ENCODE measurements around the gene YY1AP1. TPM values are rescaled to one million over a fixed set of nuclear protein-coding genes. Genes with fewer than 3 reads are reported as not detected.
A peak's percentile ranks its signal among the peaks of the same experiment; 100 is the strongest.
"Not testable (repeated sequence)": the region's sequence is repeated elsewhere in the genome, so short reads cannot be mapped to it uniquely, and the experiment has no call there.

YY1AP1 gene
- polyA plus RNA-seq, 1 donor = 82.9 TPM

DNA sequence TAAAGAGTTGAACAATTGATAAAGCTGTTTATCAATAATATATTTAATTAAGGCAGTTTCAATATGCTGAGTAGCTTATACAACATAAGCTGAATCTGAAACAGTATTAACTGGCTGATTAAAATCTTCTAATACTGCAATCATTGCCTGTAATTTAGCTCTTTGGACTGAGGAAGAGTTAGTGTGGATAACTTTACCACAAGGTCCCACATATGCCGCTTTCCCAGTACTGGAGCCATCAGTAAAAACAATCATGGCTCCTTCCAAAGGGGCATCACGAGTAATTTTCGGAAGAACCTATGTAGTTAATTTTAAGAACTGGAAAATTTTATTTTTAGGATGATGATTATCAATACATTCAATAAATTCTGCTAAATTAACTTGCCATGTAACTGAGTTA lies 7.0 kb upstream of the YY1AP1 start:
- no peak for DNase-seq

DNA sequence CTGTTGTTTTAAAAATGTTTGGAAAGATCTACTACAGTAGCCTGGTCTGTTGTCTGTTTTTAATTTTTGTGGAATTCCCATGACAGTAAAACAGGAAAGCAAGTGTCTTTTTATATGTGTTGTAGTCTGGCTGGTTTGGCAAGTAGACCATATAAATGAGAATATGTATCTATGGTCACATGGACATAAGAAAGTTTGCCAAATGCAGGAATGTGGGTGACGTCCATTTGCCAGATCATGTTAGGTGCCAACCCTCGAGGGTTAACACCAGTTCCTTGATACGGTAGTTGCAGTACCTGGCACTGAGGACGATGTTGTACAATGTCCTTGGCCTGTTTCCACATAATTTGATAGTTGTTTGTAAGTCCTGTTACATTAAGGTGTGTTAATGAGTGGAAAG lies 6.5 kb upstream of the YY1AP1 start:
- no peak for DNase-seq

DNA sequence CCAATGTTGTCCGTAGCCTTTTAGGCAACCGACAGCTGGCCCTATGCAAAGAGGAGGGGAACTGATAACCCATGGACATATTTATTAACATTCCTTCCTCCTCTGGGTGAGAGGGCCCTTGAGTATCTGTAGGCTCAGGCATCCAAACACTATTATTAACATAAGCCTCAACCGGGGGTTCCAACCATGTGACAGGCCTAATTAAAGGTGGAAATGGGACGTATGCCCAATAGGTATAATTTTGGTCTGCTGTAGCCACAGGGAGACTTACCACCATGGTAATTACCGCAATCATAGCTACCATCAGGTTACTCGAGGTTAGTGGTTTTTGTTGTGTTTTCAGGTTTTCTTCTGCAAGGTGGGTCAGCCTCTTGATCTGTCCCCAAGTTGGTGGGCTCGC lies 5.6 kb upstream of the YY1AP1 start:
- DNase-seq = no peak

DNA sequence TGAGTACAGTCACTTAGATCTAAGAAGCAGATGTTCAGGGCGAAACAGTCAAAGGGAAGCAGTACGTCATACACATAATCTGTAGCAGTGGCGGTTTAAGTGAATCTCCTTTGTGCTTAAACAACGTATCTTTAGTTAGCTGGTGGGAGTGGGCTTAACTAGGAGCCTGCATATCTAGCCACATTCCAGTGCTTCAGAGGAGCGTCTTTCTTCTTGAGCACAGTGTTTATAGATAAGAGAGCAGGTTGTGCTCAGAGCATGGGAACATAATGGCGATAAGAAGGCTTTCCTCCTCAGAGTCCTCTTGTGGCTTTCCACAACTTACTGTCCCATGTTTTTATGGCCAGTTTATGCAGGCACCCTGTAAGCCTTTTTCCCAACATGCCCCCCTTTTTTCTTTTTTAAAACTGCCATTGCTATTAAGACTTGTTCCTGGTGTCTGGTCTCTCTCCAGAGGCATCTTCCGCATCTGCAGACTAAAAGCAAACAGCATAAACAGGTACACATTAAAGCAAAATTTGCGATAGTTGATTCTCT lies 3.5 kb upstream of the YY1AP1 start:
- no peak for DNase-seq

DNA sequence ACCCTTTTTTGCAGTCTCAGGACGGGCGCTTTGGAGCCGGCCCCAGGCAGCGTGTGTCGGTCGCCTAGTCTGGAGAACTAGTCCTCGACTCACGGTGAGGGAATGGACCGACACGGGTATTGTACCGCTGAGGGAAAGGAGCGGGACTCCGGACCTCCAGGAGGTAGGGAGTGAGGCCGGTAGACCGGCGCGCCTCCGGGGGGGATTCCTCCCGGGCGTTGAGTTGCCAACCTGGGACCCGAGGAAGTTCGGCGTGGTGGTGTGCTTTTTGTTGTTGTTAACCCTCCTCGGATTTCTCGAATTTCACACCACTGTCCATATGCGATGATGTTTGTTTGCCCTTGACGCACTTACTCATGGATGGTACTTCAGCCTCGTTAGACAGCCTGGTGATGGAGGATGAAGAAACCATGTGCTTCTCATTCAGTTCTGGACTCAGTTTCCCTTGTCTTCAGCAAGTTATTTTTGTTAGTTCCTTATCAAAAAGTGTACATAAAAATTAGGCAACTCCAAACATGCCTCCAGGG lies 570 bp upstream of the YY1AP1 start, which contains the start of gene DAP3:
Gene DAP3 (plus strand): TSS at position 11 of the 527 bp plus-strand sequence. CDS start 20,689 bp downstream, outside the sequence.
- DNase-seq = not testable (repeated sequence)

DNA sequence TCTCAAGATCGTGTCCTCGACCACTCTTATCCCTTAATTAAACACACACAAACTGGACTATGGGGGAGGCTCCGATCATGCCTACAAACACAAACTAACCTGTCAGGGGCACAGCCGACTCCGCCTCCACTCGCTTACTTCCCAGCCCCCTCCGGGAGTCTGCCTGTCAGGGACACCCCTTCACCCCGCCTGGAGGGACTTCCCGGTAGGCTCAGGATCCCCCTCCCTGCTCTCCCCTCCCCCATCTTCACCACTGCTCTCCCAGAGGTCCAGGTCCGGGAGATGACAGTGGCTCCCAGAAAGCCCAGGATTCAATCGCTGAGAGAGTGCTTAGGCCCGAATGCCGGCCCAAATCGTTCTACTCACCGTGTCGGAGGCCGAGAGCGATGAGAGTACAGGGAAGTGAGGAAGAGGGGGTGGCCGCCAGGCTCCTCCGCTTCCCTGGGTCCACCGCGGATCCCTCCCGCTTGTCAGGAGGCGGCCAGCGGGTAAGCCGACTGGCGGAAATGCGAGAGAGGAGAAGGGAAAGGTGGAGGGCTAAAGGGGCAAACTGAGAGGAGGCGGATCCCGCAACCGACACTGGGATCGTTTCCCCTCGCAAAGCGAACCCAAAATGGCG lies 760 bp downstream of the YY1AP1 start:
- DNase-seq = peak; percentile 14

DNA sequence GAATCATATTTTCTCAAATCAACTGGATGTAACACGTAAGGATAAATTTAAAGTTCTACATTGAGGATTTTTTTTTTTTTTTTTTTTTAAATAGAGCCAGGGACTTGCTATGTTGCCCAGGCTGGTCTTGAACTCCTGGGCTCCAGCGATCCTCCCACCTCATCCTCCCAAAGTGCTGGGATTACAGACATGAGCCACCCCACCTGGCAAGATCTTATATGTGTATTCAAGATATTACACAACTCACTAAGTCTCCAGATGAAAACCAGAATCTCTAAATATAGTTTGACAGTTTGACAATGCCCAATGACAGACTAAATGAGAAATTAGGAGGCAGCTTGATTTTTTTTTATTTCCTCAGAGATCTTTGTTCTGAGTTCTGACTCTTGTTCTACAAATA lies 6.8 kb downstream of the YY1AP1 start:
- DNase-seq = no peak

DNA sequence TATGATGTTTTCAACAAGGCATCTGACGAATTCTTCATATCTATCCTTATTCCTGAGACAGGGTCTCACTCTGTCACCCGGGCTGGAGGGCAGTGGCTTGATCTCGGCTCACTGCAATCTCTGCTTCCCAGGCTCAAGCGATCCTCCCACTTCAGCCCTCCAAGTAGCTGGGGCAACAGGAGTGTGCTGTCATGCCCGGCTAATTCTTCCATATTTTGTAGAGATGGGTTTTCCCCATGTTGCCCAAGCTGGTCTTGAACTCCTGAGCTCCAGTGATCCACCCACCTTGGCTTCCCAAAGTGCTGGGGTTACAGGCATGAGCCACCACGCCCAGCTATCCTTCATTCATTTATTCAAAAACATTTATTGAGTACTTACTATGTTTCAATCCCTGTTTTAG lies 8.0 kb downstream of the YY1AP1 start:
- no peak for DNase-seq

DNA sequence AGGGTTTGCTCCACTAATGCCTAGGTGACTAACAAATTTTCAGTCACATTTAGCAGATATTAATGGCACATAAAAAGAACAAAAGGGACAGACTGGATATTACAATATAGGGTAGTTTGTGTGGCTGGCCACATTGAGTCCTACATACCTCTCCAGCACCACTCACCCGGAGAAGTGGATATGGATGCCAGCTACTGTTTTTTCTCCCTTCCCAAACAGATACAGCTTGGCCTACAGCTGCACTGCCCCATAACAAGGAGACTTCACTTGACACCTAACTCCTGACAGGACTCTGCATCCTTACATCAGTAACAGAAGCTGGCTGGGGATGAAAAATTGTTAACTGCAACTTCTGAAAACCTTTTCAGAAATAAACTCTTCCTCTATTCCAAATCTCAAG lies 9.6 kb downstream of the YY1AP1 start:
- not testable (repeated sequence) for DNase-seq

DNA sequence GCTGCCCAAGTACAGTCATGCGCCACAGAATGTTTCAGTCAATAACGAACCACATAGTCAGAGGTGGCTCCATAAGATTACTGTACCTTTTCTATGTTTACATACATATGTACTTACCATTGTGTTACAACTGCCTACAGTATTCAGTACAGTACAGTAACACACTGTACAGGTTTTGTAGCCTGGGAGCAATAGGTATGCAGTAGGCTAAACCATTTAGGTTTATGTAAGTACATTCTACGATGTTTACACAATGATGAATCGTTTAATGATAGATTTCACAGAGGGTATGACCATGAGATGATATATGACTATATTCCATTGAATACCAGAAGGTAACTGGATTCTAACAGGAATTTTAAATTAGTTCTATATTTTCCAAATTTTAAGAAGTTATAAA lies 10.5 kb downstream of the YY1AP1 start:
- no peak for DNase-seq

DNA sequence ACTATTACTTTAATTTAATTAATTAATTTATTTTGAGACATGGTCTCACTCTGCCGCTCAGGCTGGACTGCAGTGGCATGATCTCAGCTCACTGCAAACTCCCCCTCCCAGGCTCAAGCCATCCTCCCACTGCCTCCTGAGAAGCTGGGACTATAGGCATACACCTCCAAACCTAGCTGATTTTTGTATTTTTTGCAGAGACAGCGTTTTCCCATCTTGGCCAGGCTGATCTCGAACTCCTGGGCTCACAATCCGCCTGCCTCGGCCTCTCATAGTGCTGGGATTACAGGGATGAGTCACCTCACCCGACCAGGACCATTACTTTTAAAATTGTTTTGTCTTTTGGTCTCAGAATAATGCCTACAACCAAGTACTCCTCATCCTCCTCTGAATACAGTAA lies 15.6 kb downstream of the YY1AP1 start:
- DNase-seq = no peak

DNA sequence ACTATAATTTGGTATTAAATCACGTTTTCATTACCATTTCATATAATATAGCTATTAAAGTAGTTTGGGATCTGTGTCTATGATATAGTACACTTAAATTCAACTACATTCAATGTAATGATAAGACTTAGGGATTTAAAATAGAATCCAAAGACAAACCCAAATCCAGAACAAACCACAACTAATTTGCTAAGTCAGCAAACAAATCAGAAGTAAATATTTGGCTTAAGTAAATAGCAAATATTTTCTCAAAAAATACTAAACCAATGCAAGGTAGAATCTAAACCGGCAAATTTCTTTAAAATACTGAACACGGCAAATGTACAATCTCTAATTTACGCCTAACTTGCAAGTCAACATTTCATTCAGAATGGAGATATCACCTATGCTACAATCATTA lies 16.8 kb downstream of the YY1AP1 start:
- DNase-seq = no peak

DNA sequence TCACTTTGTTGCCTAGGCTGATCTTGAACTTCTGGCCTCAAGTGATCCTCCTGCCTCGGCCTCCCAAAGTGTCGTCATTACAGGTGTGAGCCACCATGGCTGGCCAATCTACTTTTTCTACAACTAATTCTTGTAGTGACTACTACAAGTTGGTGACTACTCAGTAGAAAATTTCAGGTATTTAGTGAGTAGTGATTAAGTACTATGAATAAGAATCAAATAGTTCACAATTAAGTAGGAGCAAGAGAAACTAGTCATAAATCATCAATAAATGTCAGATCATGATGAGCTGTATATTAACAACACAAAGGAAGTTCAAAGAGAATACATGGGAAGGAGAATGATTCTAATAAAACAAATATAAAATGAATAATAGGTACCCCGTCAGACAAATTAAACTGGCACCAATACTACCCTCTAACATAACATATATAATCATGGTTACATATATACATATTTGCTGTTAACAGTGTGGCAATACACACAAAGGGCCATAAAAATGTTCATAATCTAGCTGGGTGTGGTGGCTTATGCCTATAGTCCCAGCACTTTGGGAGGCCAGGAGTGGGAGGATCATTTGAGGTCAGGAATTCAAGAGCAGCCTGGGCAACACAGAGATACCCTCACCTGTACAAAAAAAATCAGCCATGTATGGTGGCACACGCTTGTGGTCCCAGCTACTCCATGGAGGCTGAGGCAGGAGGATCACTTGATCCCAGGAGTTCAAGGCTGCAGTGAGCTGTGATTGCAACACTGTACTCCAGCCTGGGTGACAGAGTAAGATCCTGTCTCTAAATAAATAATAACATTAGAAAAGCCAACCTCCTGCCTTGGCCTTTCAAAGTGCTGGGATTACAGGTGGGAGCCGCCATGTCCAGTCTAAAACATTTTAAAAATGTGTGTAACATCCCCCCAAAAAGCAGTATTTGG lies 19.1 kb downstream of the YY1AP1 start:
- DNase-seq = no peak

DNA sequence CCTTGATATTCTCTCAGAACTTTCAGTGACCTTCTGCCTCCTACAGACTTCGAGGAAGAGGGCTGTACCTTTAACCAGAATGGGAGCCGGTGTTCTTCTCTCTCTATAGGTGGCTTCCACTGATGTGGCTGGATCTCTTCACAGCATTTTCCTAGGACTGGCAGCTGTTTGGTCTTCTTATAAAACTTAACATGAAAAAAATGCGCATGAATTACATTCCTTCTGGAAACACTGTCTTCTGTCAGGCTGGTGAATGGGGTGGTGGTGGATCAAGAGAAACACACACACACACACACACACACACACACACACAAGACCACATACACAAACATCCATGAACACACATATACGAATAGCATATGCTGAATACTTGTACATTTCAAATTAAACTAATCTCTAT lies 27.3 kb downstream of the YY1AP1 start:
- not testable (repeated sequence) for DNase-seq

DNA sequence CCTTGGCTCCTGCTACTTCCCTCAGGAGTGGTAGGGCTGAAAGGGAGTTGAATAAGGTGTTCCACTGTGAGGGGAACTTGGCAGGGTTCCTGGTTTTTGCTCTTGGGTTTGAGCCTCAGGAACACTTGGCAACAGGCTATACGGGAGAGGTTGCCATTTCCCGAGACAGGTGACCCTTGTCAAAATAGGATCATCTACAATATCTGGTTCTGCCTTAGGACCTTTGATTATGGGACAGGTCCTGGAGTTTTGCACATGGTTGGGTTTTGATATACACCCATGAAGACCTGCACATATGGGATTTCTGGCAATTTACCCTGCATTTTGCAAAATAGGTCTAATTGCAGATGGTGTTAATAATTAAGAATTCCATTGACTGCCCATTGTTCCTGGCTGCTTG lies 31.1 kb downstream of the YY1AP1 start:
- DNase-seq = no peak

DNA sequence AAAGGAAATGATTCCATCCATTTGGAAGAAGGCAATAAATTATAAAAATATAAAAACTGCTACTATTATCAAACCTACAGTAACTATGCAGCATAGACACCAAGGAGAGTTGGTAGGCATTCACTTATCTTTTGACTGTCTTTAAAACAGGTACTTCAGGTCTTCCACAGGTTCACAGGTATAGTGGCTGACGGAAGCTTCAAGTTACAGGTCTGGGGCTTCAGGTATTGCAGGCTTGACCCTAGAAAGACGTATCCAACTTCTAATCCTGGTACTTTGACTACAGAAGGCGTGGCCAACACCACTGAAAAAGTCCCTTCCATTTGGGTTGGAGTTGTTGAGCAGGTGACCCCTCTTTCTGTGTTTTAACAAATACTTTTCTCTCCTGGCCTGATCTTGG lies 35.6 kb downstream of the YY1AP1 start:
- no peak for DNase-seq

DNA sequence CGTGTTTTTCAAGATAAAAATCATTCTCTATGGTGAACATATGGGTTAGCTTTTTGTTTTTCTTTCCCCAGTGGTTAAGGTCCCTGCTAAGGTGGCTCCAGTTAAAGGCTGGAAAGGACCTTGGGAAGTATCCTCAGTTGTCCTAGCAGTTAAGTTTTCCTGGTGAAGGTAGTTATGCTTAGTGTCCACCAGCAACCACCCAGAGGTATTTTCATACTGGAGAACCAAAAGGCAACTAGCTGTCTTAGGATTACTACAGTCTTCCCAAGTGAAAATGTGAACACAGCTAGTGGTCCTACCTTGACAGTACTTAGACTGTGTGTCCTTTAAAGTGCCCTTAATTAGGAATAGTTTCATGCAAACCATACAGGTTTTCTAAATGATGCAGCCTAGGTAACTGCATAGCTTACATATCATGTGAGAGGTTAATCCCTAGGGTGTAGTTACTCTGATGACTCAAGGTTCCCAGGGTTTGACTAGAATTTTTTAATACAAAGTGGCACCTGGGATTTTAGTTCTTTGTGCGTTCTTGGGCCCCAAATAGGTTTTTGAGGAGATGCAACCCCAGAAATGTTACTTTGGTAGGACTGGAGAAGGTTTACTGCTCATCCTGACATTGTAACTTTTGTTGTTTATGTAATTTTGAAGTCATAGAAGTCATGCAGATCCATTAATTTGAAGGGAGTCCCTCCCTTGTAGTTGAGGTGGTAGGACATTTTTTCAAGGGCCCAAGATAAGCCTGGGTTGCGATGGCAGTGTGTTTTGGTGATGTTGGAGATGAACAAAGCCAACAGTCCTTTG lies 36.5 kb downstream of the YY1AP1 start:
- DNase-seq = no peak

DNA sequence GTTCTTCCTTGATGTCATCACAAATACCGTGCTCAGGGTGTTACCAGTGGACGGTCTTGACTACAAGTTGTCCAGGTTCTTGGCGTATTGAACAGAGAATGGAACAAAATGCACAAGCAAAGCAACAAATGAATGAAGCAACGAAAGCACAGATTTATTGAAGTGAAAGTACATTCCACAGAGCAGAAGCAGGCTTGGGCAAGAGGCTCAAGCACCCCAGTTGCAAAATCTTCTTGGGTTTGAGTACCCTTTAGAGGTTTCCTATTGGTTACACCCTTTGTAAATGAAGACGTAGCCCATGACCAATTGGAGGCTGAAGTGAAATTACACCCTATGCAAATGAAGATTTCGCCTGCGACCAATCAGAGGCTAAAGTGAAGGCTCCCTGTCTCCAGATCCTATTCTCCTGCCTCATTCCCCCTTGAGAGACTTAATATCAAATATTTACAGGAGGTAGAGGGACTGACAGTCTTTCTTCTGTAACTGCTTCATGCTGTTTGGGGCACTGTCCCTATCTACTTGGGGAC lies 38.3 kb downstream of the YY1AP1 start:
- no peak for DNase-seq

DNA sequence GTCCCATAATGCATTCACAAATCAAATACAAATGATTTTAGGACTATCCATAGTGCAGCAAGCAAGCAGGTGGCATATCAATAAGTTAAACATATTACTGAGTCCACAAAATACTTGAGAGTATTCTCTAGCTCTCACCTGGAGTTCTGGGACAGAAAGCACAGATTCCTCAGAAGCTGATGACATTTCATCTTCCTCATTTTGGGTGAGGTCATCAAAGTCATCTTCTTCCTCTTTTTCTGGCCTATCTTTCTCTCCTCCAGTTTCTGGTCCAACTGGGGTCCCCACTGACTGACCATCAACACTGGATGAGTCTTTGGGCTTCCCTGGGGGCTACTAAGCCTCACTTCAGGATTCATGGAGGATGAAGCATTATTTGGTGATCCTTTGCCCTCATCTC lies 38.9 kb downstream of the YY1AP1 start:
- DNase-seq = no peak

DNA sequence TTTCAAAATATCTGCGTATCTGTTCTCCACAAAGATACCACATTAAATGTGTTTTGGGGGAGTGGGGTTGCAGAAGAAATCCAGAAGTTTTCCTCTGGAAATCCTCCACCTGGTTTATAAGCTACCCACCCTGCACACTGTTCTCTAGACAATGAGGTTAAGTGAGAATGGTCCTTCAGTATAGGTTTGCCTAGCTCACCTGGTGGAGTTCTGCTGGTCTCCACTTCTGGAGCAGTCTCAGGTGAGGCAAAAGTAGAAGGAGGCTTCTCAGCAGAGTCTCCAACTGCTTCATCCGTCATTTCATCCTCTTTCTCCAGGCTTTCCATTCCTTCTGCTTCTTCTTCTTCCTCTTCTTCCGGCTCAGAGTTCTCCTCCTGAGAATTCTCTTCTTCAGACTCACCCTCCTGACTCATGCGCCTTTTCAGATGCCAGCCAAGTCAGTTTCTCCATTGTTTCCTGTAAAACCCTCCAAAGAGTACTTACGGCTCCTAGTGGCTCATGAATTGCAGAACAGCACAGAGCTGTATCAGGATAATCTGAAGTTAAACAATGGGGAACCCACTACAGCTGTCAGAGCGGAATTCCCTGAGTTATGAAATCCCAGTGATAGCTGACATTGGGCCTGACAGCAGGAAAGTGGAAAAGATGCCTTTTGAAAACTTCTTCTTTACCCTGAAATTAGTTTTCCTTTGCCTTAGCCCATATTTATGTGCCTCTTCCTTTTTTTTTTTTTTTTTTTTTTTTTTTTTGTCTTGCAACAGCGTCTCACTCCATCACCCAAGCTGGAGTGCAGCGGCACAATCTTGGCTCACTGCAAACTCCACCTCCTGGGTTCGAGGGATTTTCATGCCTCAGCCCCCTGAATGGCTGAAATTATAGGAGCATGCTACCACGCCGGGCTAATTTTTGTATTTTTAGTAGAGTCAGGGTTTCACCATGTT lies 40.1 kb downstream of the YY1AP1 start:
- DNase-seq = no peak

DNA sequence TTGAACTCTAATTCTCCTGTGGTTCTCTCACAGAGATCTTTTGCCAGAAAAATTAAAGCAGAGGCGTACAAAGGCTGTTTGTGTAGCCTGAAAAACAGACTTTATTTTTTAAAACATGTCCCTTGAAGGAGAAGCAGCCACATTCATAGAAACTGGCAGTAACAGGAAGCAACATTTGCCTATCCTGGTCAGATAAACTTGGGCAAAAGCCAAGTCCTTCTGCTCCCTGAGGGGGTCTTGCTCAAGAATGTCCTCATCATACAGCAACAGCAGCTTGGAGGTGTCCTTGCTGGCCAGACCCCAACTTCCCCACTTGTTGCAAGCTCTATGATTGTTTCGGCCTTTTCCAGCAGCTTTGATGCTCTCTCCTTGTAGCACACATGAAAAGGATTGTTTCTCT lies 42.3 kb downstream of the YY1AP1 start:
- DNase-seq = no peak
